GM23248 (cell line): Measurements from ENCODE around the gene ENTHD1.

Experiments
- EZH2 ChIP-seq: fragments of 200-600 bp; sonication (generic); IDR thresholded peaks from 2 replicates; pipeline ENCODE4 v1.6.1; 2018; ENCODE audit warnings: antibody characterized with exemption, mild to moderate bottlenecking; ENCODE audit not compliant: insufficient read depth, poor library complexity, severe bottlenecking
- EZH2phosphoT487 ChIP-seq: fragments of 200-600 bp; sonication (generic); IDR thresholded peaks from 2 replicates; pipeline ENCODE4 v1.6.1; 2018; ENCODE audit warnings: antibody characterized with exemption, moderate library complexity, mild to moderate bottlenecking, low read depth; ENCODE audit not compliant: insufficient read depth

DNA sequence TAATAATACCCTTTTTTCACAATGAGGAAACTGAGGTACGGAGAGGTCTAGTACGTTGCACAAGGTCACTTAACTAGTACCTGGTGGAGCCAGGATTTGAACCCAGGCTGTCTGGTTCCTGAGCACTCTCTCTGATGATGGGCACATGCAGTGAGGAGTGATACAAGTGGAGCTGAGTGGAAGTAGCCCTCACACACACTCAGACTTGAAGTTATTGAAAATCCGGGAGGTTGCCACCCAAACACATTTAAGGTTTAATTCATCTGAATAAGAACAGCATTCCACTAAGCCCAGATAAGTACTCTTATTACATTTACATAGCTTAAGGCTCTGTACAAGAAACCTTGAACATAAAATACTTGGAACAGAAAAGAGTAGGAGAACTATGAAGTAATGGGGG, 12.1 kb upstream of the ENTHD1 start:
- TF ChIP-seq EZH2 (no peak), EZH2phosphoT487 (no peak)
